ENCODE measurements around the gene HIPK2. TPM values are rescaled to one million over a fixed set of nuclear protein-coding genes. Genes with fewer than 3 reads are reported as not detected.

Gene HIPK2
- polyA plus RNA-seq, 2 of the 4 experiments (the other 2 are of a cell fraction) = 11.3 to 12.1 TPM

- CTCF ChIA-PET = interaction anchor here (0.8 kb wide), 1 partner anchor 59 kb away, joined by 4 read pairs; no protein-coding TSS in a partner anchor
- Histone ChIP-seq H3K4me1 (no peaks in the 10 kb centered on the region), H3K4me2 (no peak overlapping the region), H3K9me3 (no peaks in the 10 kb centered on the region), H3K27ac (no peak overlapping the region), H3K4me3 (no peak overlapping the region)
- 82% methylated on average over 28 of the region's 28 CpGs for WGBS (ENCODE audit: missing lambda C conversion rate)
- no peak for DNase-seq (ENCODE audit: low read depth in 1 of 2, low spot score in 1 of 2)
- FAIRE-seq = no peak
- POLR2A ChIA-PET = no interaction called here
- ATAC-seq = peak in 1 of 2 experiments; percentile 41; a peak in 4 of 6 replicates
- TF ChIP-seq JUNB (IDR thresholded peaks at IDR 0.05) = no peak
Observed at GRCh38 chr7:139542308-139543151, 235.3 kb downstream of the HIPK2 start.

GRCh38 chr7:139541600-139542307 lies 236.0 kb downstream of the HIPK2 start:
- WGBS (ENCODE audit: missing lambda C conversion rate) = 74% methylated on average over 17 of the region's 21 CpGs
- TF ChIP-seq ATOH8 (CRISPR knock-in tag; IDR thresholded peaks at IDR 0.05; ENCODE audit: low read depth) = no peak
- no peak for TF ChIP-seq RFX5 (IDR thresholded peaks at IDR 0.05)
- TF ChIP-seq NPAS2 (CRISPR knock-in tag; IDR thresholded peaks at IDR 0.05; ENCODE audit: borderline replicate concordance) = no peak
- no peak for TF ChIP-seq RAD21 (conservative IDR thresholded peaks at IDR 0.05 in 1 of 2, IDR thresholded peaks at IDR 0.05 in 1 of 2)
- no peak for TF ChIP-seq HOXA7 (CRISPR knock-in tag; IDR thresholded peaks at IDR 0.05)
- no peak for TF ChIP-seq MAZ (IDR thresholded peaks at IDR 0.05; ENCODE audit: borderline replicate concordance, low read depth, low read length)
- no peak for TF ChIP-seq PHF8 (IDR thresholded peaks at IDR 0.05; ENCODE audit: borderline replicate concordance, low read depth)
- no peak for TF ChIP-seq EHMT2 (IDR thresholded peaks at IDR 0.05; ENCODE audit: low read depth)
- no peak for TF ChIP-seq JUN (IDR thresholded peaks at IDR 0.05)
- no peak for TF ChIP-seq RCOR1 (IDR thresholded peaks at IDR 0.05; ENCODE audit: low read depth, low read length)
- TF ChIP-seq, protein P1, sequence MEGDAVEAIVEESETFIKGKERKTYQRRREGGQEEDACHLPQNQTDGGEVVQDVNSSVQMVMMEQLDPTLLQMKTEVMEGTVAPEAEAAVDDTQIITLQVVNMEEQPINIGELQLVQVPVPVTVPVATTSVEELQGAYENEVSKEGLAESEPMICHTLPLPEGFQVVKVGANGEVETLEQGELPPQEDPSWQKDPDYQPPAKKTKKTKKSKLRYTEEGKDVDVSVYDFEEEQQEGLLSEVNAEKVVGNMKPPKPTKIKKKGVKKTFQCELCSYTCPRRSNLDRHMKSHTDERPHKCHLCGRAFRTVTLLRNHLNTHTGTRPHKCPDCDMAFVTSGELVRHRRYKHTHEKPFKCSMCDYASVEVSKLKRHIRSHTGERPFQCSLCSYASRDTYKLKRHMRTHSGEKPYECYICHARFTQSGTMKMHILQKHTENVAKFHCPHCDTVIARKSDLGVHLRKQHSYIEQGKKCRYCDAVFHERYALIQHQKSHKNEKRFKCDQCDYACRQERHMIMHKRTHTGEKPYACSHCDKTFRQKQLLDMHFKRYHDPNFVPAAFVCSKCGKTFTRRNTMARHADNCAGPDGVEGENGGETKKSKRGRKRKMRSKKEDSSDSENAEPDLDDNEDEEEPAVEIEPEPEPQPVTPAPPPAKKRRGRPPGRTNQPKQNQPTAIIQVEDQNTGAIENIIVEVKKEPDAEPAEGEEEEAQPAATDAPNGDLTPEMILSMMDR (IDR thresholded peaks at IDR 0.05) = no peak
- no peak for TF ChIP-seq ZNF302 (CRISPR knock-in tag; IDR thresholded peaks at IDR 0.05)
- no peak for TF ChIP-seq TFCP2L1 (CRISPR knock-in tag; IDR thresholded peaks at IDR 0.05)
- no peak for TF ChIP-seq ZFP36 (IDR thresholded peaks at IDR 0.05; ENCODE audit: borderline replicate concordance, partially characterized antibody)
- no peak for TF ChIP-seq EP300 (IDR thresholded peaks at IDR 0.05)
- TF ChIP-seq SMC3 (IDR thresholded peaks at IDR 0.05) = no peak
- no peak for TF ChIP-seq KDM5A (IDR thresholded peaks at IDR 0.05)
- no peak for TF ChIP-seq POLR2A (IDR thresholded peaks at IDR 0.05; ENCODE audit: low read length)
- H3K4me2 ChIP-seq = no peak overlapping the region
- POLR2A ChIA-PET = no interaction called here
- H3K4me3 ChIP-seq = no peak overlapping the region
- no peaks in the 10 kb centered on the region for H3K4me1 ChIP-seq
- DNase-seq (ENCODE audit: low read depth in 1 of 2, low spot score in 1 of 2) (no peak), ATAC-seq (peak in 1 of 2 experiments; percentile 12; a peak in 3 of 6 replicates), FAIRE-seq (no peak)
- no peak overlapping the region for H3K27ac ChIP-seq
- no peaks in the 10 kb centered on the region for H3K9me3 ChIP-seq
- CTCF ChIA-PET = interaction anchor here (0.8 kb wide), 1 partner anchor 60 kb away, joined by 4 read pairs; no protein-coding TSS in a partner anchor

DNA sequence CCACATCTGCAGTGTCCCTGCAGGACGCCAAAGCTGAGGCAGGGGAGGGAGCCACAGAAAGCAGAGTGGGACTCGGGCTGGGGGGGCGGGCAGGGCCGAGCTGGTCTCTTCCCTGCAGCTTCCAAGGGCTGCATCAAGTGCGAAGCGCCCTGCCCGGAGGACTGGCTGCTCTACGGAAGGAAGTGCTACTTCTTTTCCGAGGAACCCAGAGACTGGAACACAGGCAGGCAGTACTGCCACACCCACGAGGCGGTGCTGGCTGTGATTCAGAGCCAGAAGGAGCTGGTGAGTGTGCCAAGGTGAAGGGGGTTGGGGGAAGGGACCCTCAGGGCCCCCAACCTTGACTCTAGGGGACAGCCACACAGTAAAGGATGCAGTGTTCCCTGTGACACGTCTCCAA lies 237.6 kb downstream of the HIPK2 start:
- H3K9me3 ChIP-seq = no peaks in the 10 kb centered on the region
- no peak overlapping the region for H3K27ac ChIP-seq
- DNase-seq (ENCODE audit: low read depth in 1 of 2, low spot score in 1 of 2) (no peak), ATAC-seq (no peak), FAIRE-seq (no peak)
- WGBS (ENCODE audit: missing lambda C conversion rate) = 61% methylated on average over 7 of the region's 12 CpGs
- no peaks in the 10 kb centered on the region for H3K4me1 ChIP-seq
- H3K4me3 ChIP-seq = no peak overlapping the region
- H3K4me2 ChIP-seq = no peak overlapping the region
- CTCF ChIA-PET = interaction anchor here (0.5 to 1.5 kb wide), 5 partner anchors 28 to 110 kb away, joined by 3 to 4 read pairs (median 3); no protein-coding TSS in a partner anchor
- POLR2A ChIA-PET = no interaction called here
- TF ChIP-seq KDM1A (IDR thresholded peaks at IDR 0.05; ENCODE audit: low read depth) (no peak), ELK1 (IDR thresholded peaks at IDR 0.05; ENCODE audit: low read depth, low read length) (no peak), BHLHE40 (IDR thresholded peaks at IDR 0.05; ENCODE audit: low read depth, low read length) (no peak)
- TF ChIP-seq, protein P2, sequence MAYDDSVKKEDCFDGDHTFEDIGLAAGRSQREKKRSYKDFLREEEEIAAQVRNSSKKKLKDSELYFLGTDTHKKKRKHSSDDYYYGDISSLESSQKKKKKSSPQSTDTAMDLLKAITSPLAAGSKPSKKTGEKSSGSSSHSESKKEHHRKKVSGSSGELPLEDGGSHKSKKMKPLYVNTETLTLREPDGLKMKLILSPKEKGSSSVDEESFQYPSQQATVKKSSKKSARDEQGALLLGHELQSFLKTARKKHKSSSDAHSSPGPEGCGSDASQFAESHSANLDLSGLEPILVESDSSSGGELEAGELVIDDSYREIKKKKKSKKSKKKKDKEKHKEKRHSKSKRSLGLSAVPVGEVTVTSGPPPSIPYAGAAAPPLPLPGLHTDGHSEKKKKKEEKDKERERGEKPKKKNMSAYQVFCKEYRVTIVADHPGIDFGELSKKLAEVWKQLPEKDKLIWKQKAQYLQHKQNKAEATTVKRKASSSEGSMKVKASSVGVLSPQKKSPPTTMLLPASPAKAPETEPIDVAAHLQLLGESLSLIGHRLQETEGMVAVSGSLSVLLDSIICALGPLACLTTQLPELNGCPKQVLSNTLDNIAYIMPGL (CRISPR knock-in tag; IDR thresholded peaks at IDR 0.05; ENCODE audit: borderline replicate concordance) = no peak
- TF ChIP-seq, protein P3, sequence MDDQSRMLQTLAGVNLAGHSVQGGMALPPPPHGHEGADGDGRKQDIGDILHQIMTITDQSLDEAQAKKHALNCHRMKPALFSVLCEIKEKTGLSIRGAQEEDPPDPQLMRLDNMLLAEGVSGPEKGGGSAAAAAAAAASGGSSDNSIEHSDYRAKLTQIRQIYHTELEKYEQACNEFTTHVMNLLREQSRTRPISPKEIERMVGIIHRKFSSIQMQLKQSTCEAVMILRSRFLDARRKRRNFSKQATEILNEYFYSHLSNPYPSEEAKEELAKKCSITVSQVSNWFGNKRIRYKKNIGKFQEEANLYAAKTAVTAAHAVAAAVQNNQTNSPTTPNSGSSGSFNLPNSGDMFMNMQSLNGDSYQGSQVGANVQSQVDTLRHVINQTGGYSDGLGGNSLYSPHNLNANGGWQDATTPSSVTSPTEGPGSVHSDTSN (IDR thresholded peaks at IDR 0.05) = no peak

Measured in A549 (cell line).